Epithelial cell of esophagus (primary cell): ENCODE data around the gene BOD1L1.
A peak's percentile ranks its signal among the peaks of the same experiment; 100 is the strongest.

Experiments used
- DNase-seq: peaks from one replicate; pipeline ENCODE4 v3.0.0; 2010; ENCODE audit warnings: low read depth
- H3K4me3 ChIP-seq: 2 replicates; pipeline ENCODE4 v1.5.1; 2011; ENCODE audit warnings: mild to moderate bottlenecking, low read length, control low read depth
- CTCF ChIP-seq: IDR thresholded peaks from 2 replicates; pipeline ENCODE4 v1.5.1; 2011; ENCODE audit warnings: low read depth, mild to moderate bottlenecking, low read length, control low read depth, inconsistent platforms; ENCODE audit not compliant: insufficient read depth; ENCODE audit errors: missing control alignments

Gene BOD1L1

GRCh38 chr4:13601848-13602247 lies 25.7 kb downstream of the BOD1L1 start:
- DNase-seq = no peak
- TF ChIP-seq CTCF = no peak
- no peak overlapping the region for H3K4me3 ChIP-seq

- DNase-seq = no peak
- no peak overlapping the region for H3K4me3 ChIP-seq
- TF ChIP-seq CTCF = no peak
Measured at GRCh38 chr4:13601048-13601447, 26.5 kb downstream of the BOD1L1 start.

- TF ChIP-seq CTCF = peak; percentile 20
- no peak for DNase-seq
- H3K4me3 ChIP-seq = no peak overlapping the region
Measured at GRCh38 chr4:13599159-13599558, 28.4 kb downstream of the BOD1L1 start.

GRCh38 chr4:13597604-13598003 lies 29.9 kb downstream of the BOD1L1 start:
- TF ChIP-seq CTCF = no peak
- DNase-seq = peak; percentile 6

GRCh38 chr4:13597141-13597540 lies 30.4 kb downstream of the BOD1L1 start:
- DNase-seq = no peak

More at GRCh38 chr4:13597604-13598003, 29.9 kb downstream of the BOD1L1 start:
- H3K4me3 ChIP-seq = no peak overlapping the region

GRCh38 chr4:13592220-13592619 lies 35.3 kb downstream of the BOD1L1 start:
- TF ChIP-seq CTCF = no peak
- no peak overlapping the region for H3K4me3 ChIP-seq
- no peak for DNase-seq

More at GRCh38 chr4:13597141-13597540, 30.4 kb downstream of the BOD1L1 start:
- TF ChIP-seq CTCF = no peak
- H3K4me3 ChIP-seq = no peak overlapping the region

GRCh38 chr4:13590766-13591165 lies 36.8 kb downstream of the BOD1L1 start:
- no peak for DNase-seq
- TF ChIP-seq CTCF = no peak

More at GRCh38 chr4:13590766-13591165, 36.8 kb downstream of the BOD1L1 start:
- no peak overlapping the region for H3K4me3 ChIP-seq
